CD4-positive, CD25-positive, alpha-beta regulatory T cell (primary cell): ENCODE results near the gene AGBL5. TPM values are rescaled to one million over a fixed set of nuclear protein-coding genes. Genes with fewer than 3 reads are reported as not detected.

ENCODE experiments used
- ATAC-seq, 2 donors: fragments of 150-1000 bp; cut with Tn5 transposase; one replicate each; pipeline ENCODE4 v1.10.0; 2021; ENCODE audit warnings: low read depth in 2 of 2, moderate number of reproducible peaks in 2 of 2, moderate library complexity in 1 of 2
- DNase-seq, 3 donors: peaks; one replicate each; pipeline versions ENCODE4 v3.0.0 to v3.0.0-alpha.2; 2012 to 2022; ENCODE audit warnings: mixed read lengths in 1 of 3
- H3K27ac ChIP-seq: one replicate; pipeline ENCODE4 v1.7.0; 2013; ENCODE audit warnings: mild to moderate bottlenecking, low read length; ENCODE audit not compliant: insufficient read depth, poor library complexity, severe bottlenecking
- H3K27me3 ChIP-seq: one replicate; pipeline ENCODE4 v1.7.0; 2013; ENCODE audit warnings: low read length; ENCODE audit not compliant: control insufficient read depth, insufficient read depth
- H3K36me3 ChIP-seq: one replicate; pipeline ENCODE4 v1.7.0; 2013; ENCODE audit warnings: mild to moderate bottlenecking, low read length, moderate library complexity; ENCODE audit not compliant: control insufficient read depth, insufficient read depth
- H3K4me1 ChIP-seq: 2 replicates; pipeline ENCODE4 v1.7.0; 2013; ENCODE audit warnings: mild to moderate bottlenecking, low read length; ENCODE audit not compliant: insufficient read depth, control insufficient read depth, poor library complexity, severe bottlenecking
- H3K4me3 ChIP-seq: one replicate; pipeline ENCODE4 v1.7.0; 2013; ENCODE audit warnings: low read depth, mild to moderate bottlenecking, low read length, moderate library complexity
- H3K9me3 ChIP-seq, 2 experiments: 1 replicate in 1 of 2; 2 replicates in 1 of 2; pipeline ENCODE4 v1.7.0; 2013; ENCODE audit warnings: low read length in 2 of 2, mild to moderate bottlenecking in 1 of 2, moderate library complexity in 1 of 2; ENCODE audit not compliant: control insufficient read depth in 2 of 2
- H3K27ac Mint-ChIP-seq, 3 donors: one replicate each; pipeline ENCODE4 v1.8.0; 2020 to 2022; ENCODE audit warnings: mild to moderate bottlenecking in 3 of 3, mixed read lengths in 3 of 3, moderate library complexity in 2 of 3
- H3K27me3 Mint-ChIP-seq: one replicate; pipeline ENCODE4 v1.8.0; 2022; ENCODE audit warnings: mild to moderate bottlenecking, mixed read lengths
- H3K36me3 Mint-ChIP-seq: one replicate; pipeline ENCODE4 v1.8.0; 2020; ENCODE audit warnings: mixed read lengths
- H3K4me1 Mint-ChIP-seq, 4 donors: one replicate each; pipeline ENCODE4 v1.8.0; 2020 to 2022; ENCODE audit warnings: mixed read lengths in 4 of 4, mild to moderate bottlenecking in 1 of 4
- H3K4me3 Mint-ChIP-seq, 4 donors: one replicate each; pipeline ENCODE4 v1.8.0; 2020 to 2022; ENCODE audit warnings: mild to moderate bottlenecking in 4 of 4, mixed read lengths in 4 of 4, moderate library complexity in 3 of 4
- H3K9me3 Mint-ChIP-seq, 7 donors: one replicate each; pipeline ENCODE4 v1.8.0; 2020 to 2022; ENCODE audit warnings: mixed read lengths in 7 of 7, mild to moderate bottlenecking in 3 of 7, moderate library complexity in 2 of 7
- polyA plus RNA-seq, 4 donors: library from polyadenylated mRNA; unstranded; fragments of 300-500 nt; fragmentation: Illumina TruSeq; gene quantifications; one replicate each; pipeline ENCODE4 v1.2.3, GENCODE V29; 2021
- total RNA-seq: library from RNA; stranded (reverse); gene quantifications from one replicate; pipeline ENCODE4 v1.2.3, GENCODE V29; 2022

The AGBL5 gene
- total RNA-seq (9.5 TPM), polyA plus RNA-seq (10 to 100 TPM in 1 of 4 donors, 1 to 10 TPM in 3; 8.9 to 11.3 (median 9.2) TPM)

- H3K4me1 ChIP-seq: peaks cover 14% of the 10 kb centered on the region
- peak; percentile 81 to 85 for ATAC-seq
- peaks cover 0 to 9% (median 3%) of the 10 kb centered on the region in 7 donors for H3K9me3 Mint-ChIP-seq
- H3K27me3 ChIP-seq: no peaks in the 10 kb centered on the region
- H3K4me3 ChIP-seq: peak within 1 kb of the TSS; percentile 96
- peaks cover 16% of the 10 kb centered on the region for H3K36me3 ChIP-seq
- H3K9me3 ChIP-seq: no peaks in the 10 kb centered on the region
- H3K27ac Mint-ChIP-seq: peak within 1 kb of the TSS; percentile 99 to 100 (median 100)
- peak within 1 kb of the TSS; percentile 87 for H3K27ac ChIP-seq
- H3K4me1 Mint-ChIP-seq: peaks cover 11 to 25% (median 16%) of the 10 kb centered on the region in 4 donors
- peaks cover 11% of the 10 kb centered on the region for H3K36me3 Mint-ChIP-seq
- peaks cover 22% of the 10 kb centered on the region for H3K27me3 Mint-ChIP-seq
- DNase-seq: peak; percentile 94 to 97 (median 96)
- H3K4me3 Mint-ChIP-seq: peak within 1 kb of the TSS; percentile 98 to 99 (median 99)
Observed at GRCh38 chr2:27050996-27051901, at the start of gene AGBL5. Gene AGBL5, plus strand, starts transcription at chr2:27051668. Its CDS starts 1,291 bp downstream, at chr2:27052959.

DNA sequence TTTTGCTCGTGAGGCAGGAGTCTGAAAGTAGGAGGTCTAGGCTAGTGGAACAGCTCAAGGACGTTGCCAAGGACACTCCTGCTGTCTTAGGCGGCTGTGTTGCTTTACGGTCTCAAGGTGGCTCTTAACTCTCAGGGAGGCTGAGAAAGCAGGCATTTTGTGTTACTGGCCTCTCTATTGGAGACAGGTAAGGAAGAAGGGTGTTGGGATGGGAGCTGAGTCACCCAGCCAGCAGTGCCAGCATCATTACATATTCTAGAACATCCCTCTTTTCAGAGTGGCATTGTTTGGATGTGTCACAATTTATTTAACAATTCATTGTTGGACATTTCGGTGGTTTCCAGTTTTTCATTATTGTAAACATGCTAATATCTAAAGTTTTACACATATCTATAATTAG lies 49.5 kb upstream of the AGBL5 start:
- Histone ChIP-seq H3K4me1 (no peaks in the 10 kb centered on the region), H3K9me3 (no peaks in the 10 kb centered on the region), H3K4me3 (no peak overlapping the region), H3K36me3 (no peaks in the 10 kb centered on the region), H3K27me3 (peaks cover 2% of the 10 kb centered on the region), H3K27ac (no peak overlapping the region)
- H3K27me3 Mint-ChIP-seq: peaks cover 24% of the 10 kb centered on the region
- no peaks in the 10 kb centered on the region for H3K36me3 Mint-ChIP-seq
- no peaks in the 10 kb centered on the region for H3K9me3 Mint-ChIP-seq
- DNase-seq: no peak
- no peak for ATAC-seq
- no peak overlapping the region for H3K27ac Mint-ChIP-seq
- H3K4me3 Mint-ChIP-seq: no peak overlapping the region
- no peaks in the 10 kb centered on the region for H3K4me1 Mint-ChIP-seq

GRCh38 chr2:27003007-27003406 lies 48.5 kb upstream of the AGBL5 start:
- Histone ChIP-seq H3K27ac (no peak overlapping the region), H3K4me1 (no peaks in the 10 kb centered on the region), H3K9me3 (no peaks in the 10 kb centered on the region), H3K36me3 (no peaks in the 10 kb centered on the region), H3K4me3 (no peak overlapping the region), H3K27me3 (peaks cover 2% of the 10 kb centered on the region)
- no peaks in the 10 kb centered on the region for H3K9me3 Mint-ChIP-seq
- peaks cover 19% of the 10 kb centered on the region for H3K27me3 Mint-ChIP-seq
- no peak overlapping the region for H3K27ac Mint-ChIP-seq
- H3K36me3 Mint-ChIP-seq: no peaks in the 10 kb centered on the region
- no peak for ATAC-seq
- H3K4me1 Mint-ChIP-seq: no peaks in the 10 kb centered on the region
- no peak overlapping the region for H3K4me3 Mint-ChIP-seq
- DNase-seq: no peak

DNA sequence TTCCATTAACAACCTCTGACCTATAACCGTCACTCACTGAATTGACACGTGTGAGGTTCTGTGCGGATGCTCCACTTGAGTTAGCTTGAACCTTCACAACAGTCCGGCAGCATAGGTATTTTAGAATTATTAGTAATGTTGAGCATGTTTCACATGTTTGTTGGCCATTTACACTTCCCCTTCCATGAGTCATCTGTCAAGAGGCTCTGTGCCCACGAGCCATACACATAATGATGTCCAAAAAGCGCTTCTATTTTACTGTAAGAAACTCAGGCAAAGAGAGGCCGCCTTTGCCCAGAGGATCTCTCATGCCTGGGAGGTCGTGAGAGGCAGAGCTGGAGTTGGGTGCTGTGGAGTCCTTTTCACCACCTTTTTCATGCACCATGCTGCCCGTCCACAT lies 47.6 kb upstream of the AGBL5 start:
- no peak overlapping the region for H3K4me3 Mint-ChIP-seq
- Histone ChIP-seq H3K27ac (no peak overlapping the region), H3K27me3 (peaks cover 4% of the 10 kb centered on the region), H3K36me3 (no peaks in the 10 kb centered on the region), H3K4me3 (no peak overlapping the region), H3K4me1 (no peaks in the 10 kb centered on the region), H3K9me3 (no peaks in the 10 kb centered on the region)
- DNase-seq: no peak
- no peak for ATAC-seq
- peaks cover 19% of the 10 kb centered on the region for H3K27me3 Mint-ChIP-seq
- no peaks in the 10 kb centered on the region for H3K9me3 Mint-ChIP-seq
- H3K4me1 Mint-ChIP-seq: no peaks in the 10 kb centered on the region
- H3K36me3 Mint-ChIP-seq: no peaks in the 10 kb centered on the region
- no peak overlapping the region for H3K27ac Mint-ChIP-seq

- no peak overlapping the region for H3K4me3 ChIP-seq
- peaks cover 4% of the 10 kb centered on the region for H3K27me3 ChIP-seq
- H3K27me3 Mint-ChIP-seq: peaks cover 12% of the 10 kb centered on the region
- DNase-seq: no peak
- H3K36me3 Mint-ChIP-seq: peaks cover 5% of the 10 kb centered on the region
- H3K36me3 ChIP-seq: no peaks in the 10 kb centered on the region
- H3K4me3 Mint-ChIP-seq: no peak overlapping the region
- no peaks in the 10 kb centered on the region for H3K9me3 Mint-ChIP-seq
- no peak for ATAC-seq
- H3K27ac Mint-ChIP-seq: no peak overlapping the region
- peaks cover 0 to 5% (median under 1%) of the 10 kb centered on the region in 4 donors for H3K4me1 Mint-ChIP-seq
- H3K9me3 ChIP-seq: no peaks in the 10 kb centered on the region
- no peak overlapping the region for H3K27ac ChIP-seq
- no peaks in the 10 kb centered on the region for H3K4me1 ChIP-seq
Observed at GRCh38 chr2:27006602-27007415, 44.7 kb upstream of the AGBL5 start.

DNA sequence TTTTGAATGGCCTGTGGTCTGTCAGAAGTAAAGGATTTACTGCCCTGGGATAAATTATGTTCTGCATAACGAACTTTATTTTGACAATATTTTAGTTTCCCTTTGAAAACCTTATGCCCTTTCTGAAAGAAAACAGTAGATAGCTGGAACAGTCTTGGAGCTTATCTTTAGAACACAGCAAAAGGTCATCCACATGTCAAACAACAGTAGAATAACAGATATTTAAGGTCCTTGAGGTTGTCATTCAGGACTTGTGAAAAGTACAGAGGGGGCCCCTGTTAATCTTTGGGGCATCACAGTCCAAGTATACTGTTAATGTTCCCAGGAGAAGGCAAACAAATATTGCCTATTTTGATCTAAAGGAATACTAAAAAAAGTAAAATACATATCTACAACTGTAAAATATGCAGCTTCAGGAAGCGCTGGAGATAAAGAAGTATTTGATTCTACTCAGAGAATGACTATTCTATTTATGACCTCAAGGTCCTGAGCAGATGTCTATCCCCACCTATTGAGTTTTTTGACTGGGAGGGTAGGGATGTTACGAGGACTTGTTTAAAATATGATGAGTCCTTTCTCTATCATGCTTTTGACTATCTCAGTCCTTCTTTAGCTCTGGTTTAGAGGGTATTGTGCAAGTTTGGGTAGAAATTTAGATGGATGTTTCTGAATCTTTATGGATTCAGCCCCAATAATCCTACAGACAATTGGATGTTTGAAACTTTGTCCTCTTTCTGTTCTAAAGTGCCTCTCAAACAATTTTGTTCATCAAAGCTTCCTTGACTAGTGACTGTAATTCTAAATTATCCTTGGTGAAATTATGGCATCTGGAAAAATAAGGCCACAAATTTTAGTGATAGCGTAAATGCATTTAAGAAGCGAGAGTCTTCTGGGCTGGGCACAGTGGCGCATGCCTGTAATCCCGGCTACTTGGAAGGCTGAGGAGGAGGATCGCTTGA lies 43.8 kb upstream of the AGBL5 start:
- H3K9me3 Mint-ChIP-seq: no peaks in the 10 kb centered on the region
- no peak for DNase-seq
- ATAC-seq: no peak
- Histone ChIP-seq H3K9me3 (no peaks in the 10 kb centered on the region), H3K27ac (no peak overlapping the region), H3K36me3 (no peaks in the 10 kb centered on the region), H3K27me3 (peaks cover 4% of the 10 kb centered on the region), H3K4me1 (no peaks in the 10 kb centered on the region), H3K4me3 (no peak overlapping the region)
- peaks cover 5% of the 10 kb centered on the region for H3K36me3 Mint-ChIP-seq
- peaks cover 8% of the 10 kb centered on the region for H3K27me3 Mint-ChIP-seq
- H3K27ac Mint-ChIP-seq: no peak overlapping the region
- no peak overlapping the region for H3K4me3 Mint-ChIP-seq
- H3K4me1 Mint-ChIP-seq: peaks cover 0 to 5% (median under 1%) of the 10 kb centered on the region in 4 donors

GRCh38 chr2:27008678-27009077 lies 42.8 kb upstream of the AGBL5 start:
- H3K4me1 Mint-ChIP-seq: peaks cover 0 to 5% (median under 1%) of the 10 kb centered on the region in 4 donors
- no peaks in the 10 kb centered on the region for H3K9me3 ChIP-seq
- ATAC-seq (no peak), DNase-seq (no peak)
- no peak overlapping the region for H3K4me3 ChIP-seq
- H3K4me1 ChIP-seq: no peaks in the 10 kb centered on the region
- H3K9me3 Mint-ChIP-seq: no peaks in the 10 kb centered on the region
- no peak overlapping the region for H3K4me3 Mint-ChIP-seq
- no peak overlapping the region for H3K27ac Mint-ChIP-seq
- H3K36me3 ChIP-seq: no peaks in the 10 kb centered on the region
- peaks cover 3% of the 10 kb centered on the region for H3K27me3 ChIP-seq
- no peak overlapping the region for H3K27ac ChIP-seq
- peaks cover 8% of the 10 kb centered on the region for H3K27me3 Mint-ChIP-seq
- peaks cover 5% of the 10 kb centered on the region for H3K36me3 Mint-ChIP-seq
